GM13977 (cell line): Measurements from ENCODE around the gene TTC13.
"Not testable (repeated sequence)": the region's sequence is repeated elsewhere in the genome, so short reads cannot be mapped to it uniquely, and the experiment has no call there.

Experiments
- DNase-seq: peaks from one replicate; pipeline ENCODE4 v3.0.0; 2012; ENCODE audit warnings: low spot score
- in situ Hi-C: fragments of 300-500 bp; cut with MboI; formaldehyde crosslinking; loops from one replicate; pipeline ENCODE4 v1.12.0; 2022; ENCODE audit warnings: low sequenced_read_pairs, low pct_unique_long_range_greater_than_20kb, mixed read lengths, inconsistent platforms; ENCODE audit not compliant: unreplicated experiment
- TF ChIP-seq, protein P1 (sequence below): IDR thresholded peaks from 2 replicates; pipeline ENCODE4 v1.5.1; 2012; ENCODE audit warnings: mild to moderate bottlenecking, control low read depth; ENCODE audit not compliant: insufficient read depth; ENCODE audit errors: extremely low read depth, missing control alignments

Gene TTC13

DNA sequence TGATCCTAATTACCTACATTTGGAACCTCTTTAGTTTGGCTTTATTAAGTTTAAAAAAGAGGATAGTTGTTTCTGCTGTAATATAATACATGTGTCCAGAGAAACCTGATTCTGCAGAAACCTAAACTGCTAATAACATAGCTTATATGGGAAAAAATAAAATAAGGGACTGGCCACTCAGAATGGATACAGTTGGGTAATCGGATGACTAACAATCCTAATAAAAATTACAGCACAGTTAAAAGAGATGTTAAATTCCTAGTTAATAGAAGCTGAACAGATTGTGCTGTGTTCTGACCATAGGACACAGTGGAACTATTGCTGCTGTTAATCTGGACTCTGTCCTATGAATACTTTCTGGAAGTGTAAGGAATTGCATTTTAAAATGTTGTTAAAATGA lies 16.2 kb upstream of the TTC13 start:
- TF ChIP-seq, protein P1, sequence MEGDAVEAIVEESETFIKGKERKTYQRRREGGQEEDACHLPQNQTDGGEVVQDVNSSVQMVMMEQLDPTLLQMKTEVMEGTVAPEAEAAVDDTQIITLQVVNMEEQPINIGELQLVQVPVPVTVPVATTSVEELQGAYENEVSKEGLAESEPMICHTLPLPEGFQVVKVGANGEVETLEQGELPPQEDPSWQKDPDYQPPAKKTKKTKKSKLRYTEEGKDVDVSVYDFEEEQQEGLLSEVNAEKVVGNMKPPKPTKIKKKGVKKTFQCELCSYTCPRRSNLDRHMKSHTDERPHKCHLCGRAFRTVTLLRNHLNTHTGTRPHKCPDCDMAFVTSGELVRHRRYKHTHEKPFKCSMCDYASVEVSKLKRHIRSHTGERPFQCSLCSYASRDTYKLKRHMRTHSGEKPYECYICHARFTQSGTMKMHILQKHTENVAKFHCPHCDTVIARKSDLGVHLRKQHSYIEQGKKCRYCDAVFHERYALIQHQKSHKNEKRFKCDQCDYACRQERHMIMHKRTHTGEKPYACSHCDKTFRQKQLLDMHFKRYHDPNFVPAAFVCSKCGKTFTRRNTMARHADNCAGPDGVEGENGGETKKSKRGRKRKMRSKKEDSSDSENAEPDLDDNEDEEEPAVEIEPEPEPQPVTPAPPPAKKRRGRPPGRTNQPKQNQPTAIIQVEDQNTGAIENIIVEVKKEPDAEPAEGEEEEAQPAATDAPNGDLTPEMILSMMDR, result no peak
- no peak for DNase-seq
- in situ Hi-C loops, result no loop called here

DNA sequence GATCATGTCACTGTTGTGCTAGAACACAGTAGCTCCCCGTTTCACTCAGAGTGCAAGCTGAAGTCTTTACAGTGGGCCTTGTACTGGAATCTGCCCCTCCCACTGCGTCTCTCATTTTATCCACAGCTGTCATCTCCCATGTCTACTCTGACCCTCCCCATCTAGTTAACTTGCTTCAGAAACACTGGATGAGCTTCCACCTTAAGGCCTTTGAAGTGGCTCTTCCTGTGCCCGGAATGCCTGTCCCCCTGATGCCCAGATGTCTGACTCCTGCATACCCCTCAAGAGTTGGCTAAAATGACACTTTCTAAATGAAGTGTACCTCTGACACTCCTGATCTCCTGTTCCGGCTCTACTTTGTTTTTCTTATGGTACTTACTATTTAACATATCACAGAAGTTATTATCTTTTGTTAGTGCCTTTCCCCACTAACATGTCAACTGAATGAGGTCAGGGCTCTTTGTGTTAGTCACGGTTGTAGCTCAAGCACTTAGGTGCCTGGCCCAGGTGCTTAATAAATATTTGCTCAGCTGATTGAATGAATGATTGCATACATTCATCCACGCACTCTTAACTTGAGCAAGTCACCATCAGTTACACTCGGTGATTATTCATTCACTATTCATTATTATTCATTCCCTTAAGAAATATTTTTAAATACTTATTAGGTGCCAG lies 13.6 kb upstream of the TTC13 start:
- in situ Hi-C loops, result no loop called here
- TF ChIP-seq, protein P1, result no peak
- DNase-seq, result no peak

DNA sequence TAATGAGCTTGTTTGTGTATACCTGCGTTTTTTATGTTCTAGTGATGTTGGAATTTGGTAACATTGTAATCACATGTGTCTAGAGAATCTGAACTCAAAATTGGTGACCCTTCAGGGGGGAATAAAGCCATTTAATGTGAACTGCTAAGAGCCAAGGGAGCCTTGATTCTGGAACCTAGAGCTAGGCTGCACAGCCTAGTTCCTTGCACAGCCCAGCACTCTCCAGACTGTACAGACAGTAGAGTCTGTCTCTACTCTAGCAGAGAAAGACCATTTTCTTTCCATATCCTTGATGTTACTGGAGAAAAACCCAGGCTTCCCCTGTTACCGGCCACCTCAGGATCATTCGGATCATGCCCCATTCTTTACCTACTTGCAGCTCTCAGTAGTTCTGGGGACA lies 8.8 kb upstream of the TTC13 start:
- in situ Hi-C loops, result no loop called here
- no peak for DNase-seq

DNA sequence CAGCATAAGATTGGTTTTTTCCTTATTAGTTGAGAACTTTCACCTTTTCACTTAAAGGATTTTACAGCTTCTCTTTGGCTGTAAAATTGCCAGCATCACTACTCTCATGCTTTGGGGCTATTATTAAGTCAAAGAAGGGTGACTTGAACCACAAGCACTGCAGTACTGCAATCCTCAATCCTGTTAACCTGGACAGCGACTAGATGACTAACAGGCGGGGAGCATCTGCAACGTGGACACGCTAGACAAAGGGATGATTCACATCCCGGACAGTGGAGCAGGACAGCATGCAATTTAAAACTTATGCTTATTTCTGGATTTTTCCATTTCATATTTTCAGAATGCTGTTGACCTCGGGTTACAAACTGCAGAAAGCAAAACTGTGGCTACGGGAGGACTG lies 8.3 kb upstream of the TTC13 start:
- TF ChIP-seq, protein P1, result no peak
- no peak for DNase-seq
- in situ Hi-C loops, result no loop called here

More for the DNA sequence above, 8.8 kb upstream of the TTC13 start:
- TF ChIP-seq, protein P1, result no peak

DNA sequence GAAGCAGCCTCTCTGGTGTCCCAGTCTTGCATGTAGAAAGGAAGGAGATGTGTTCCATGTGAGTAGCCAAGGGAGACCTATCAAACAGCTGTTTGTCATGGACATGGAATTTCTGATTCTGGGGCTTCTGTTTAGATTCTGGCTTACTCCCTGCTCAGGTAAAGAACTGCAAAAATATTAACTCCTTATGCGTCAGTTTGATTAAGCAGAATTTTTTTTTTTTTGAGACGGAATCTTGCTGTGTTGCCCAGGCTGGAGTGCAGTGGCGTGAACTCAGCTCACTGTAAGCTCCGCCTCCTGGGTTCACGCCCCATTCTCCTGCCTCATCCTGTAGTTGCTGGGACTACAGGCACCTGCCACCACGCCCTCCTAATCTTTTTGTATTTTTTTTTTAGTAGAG lies 7.0 kb upstream of the TTC13 start:
- DNase-seq, result no peak
- TF ChIP-seq, protein P1, result no peak
- in situ Hi-C loops, result no loop called here

DNA sequence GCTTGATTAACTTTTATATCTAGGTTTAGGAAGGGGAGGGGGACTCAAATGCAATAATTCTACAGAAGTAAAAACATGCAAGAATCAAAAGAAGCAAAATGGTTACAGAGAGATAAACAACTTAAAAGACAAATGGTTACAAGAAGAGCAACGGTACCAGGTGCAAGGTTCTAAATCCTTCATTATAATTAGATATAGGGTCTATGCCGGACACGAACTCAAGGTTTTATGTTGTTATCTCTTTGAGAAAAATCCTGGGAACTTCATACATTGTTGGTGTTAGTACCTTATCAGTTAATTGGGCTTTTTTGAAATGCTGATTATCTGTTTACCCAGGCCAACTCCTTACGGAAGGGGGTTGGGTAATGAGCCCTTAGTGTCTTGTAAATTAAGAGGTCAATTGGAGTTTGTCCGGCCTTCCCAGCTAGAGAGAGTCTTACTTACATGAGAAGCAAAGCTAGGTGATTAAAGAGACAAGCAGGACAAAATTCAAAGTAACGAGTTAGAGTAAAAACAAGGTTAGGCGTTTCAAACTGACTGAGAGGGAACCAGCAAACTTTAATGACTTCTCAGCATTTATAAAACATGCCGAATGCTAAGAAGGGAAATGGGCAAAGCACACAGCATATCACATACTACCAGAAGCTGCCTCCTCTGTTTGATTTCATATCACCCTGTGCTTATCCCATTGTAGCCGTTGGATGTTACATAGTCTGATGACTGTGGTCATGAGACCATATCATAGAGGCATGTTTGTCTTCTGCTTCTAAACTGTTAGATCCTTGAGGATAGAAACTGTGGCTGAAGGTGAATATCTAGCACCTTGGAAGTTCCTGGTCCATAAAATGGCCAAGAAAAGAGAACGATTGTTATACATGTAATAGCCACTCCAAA lies 6.2 kb upstream of the TTC13 start:
- in situ Hi-C loops, DNase-seq: not testable (repeated sequence)

GRCh38 chr1:230983811-230984210 lies 5.2 kb upstream of the TTC13 start:
- DNase-seq, result no peak
- in situ Hi-C loops, result no loop called here
- TF ChIP-seq, protein P1, result no peak
